Naive thymus-derived CD4-positive, alpha-beta T cell (primary cell): ENCODE results near the gene TMEM131L. TPM values are rescaled to one million over a fixed set of nuclear protein-coding genes. Genes with fewer than 3 reads are reported as not detected.

ENCODE experiments used
- ATAC-seq: fragments of 150-1000 bp; cut with Tn5 transposase; 2 replicates; pipeline ENCODE4 v1.10.0; 2021; ENCODE audit warnings: mild to moderate bottlenecking, moderate library complexity
- CTCF ChIA-PET: fragments of 350-600 bp; sonication (Branson Sonifier 250); formaldehyde crosslinking; loops from one replicate; lab custom pipeline; 2021; ENCODE audit warnings: antibody characterized with exemption; lab: Charles Lee
- POLR2A ChIA-PET: fragments of 350-600 bp; sonication (Branson Sonifier 250); formaldehyde crosslinking; loops from one replicate; lab custom pipeline; 2021; ENCODE audit warnings: antibody characterized with exemption, inconsistent platforms; lab: Charles Lee
- DNase-seq, 9 donors: peaks; one replicate each; pipeline versions ENCODE4 v3.0.0 to v3.0.0-alpha.2; 2020 to 2022; ENCODE audit warnings: mixed read lengths in 1 of 9
- H3K27ac ChIP-seq: one replicate; pipeline ENCODE4 v1.7.0; 2013; ENCODE audit warnings: mild to moderate bottlenecking, low read depth, low read length, moderate library complexity
- H3K27me3 ChIP-seq, 2 donors: one replicate each; pipeline ENCODE4 v1.7.0; 2013; ENCODE audit warnings: low read length in 2 of 2, mild to moderate bottlenecking in 2 of 2, moderate library complexity in 2 of 2; ENCODE audit not compliant: control insufficient read depth in 2 of 2, insufficient read depth in 2 of 2
- H3K36me3 ChIP-seq, 3 experiments: 1 replicate in 2 of 3; 2 replicates in 1 of 3; pipeline ENCODE4 v1.7.0; 2013; ENCODE audit warnings: low read length in 3 of 3, mild to moderate bottlenecking in 3 of 3, moderate library complexity in 1 of 3; ENCODE audit not compliant: insufficient read depth in 3 of 3, control insufficient read depth in 2 of 3
- H3K4me1 ChIP-seq, 2 donors: one replicate each; pipeline ENCODE4 v1.7.0; 2013; ENCODE audit warnings: low read length in 2 of 2, mild to moderate bottlenecking in 2 of 2, moderate library complexity in 1 of 2; ENCODE audit not compliant: control insufficient read depth in 2 of 2, insufficient read depth in 2 of 2
- H3K4me3 ChIP-seq: 2 replicates; pipeline ENCODE4 v1.7.0; 2013; ENCODE audit warnings: mild to moderate bottlenecking, low read length
- H3K9me3 ChIP-seq, 3 experiments: 1 replicate in 2 of 3; 2 replicates in 1 of 3; pipeline ENCODE4 v1.7.0; 2013; ENCODE audit warnings: low read length in 3 of 3; ENCODE audit not compliant: control insufficient read depth in 2 of 3
- H3K27ac Mint-ChIP-seq, 9 donors: one replicate each; pipeline ENCODE4 v1.8.0; 2020 to 2022; ENCODE audit warnings: mixed read lengths in 9 of 9, mild to moderate bottlenecking in 8 of 9, moderate library complexity in 5 of 9, inconsistent platforms in 2 of 9
- H3K27me3 Mint-ChIP-seq, 5 donors: one replicate each; pipeline ENCODE4 v1.8.0; 2021 to 2022; ENCODE audit warnings: mixed read lengths in 5 of 5, mild to moderate bottlenecking in 1 of 5
- H3K36me3 Mint-ChIP-seq, 5 donors: one replicate each; pipeline ENCODE4 v1.8.0; 2020 to 2022; ENCODE audit warnings: mixed read lengths in 5 of 5, mild to moderate bottlenecking in 3 of 5, inconsistent platforms in 1 of 5
- H3K4me1 Mint-ChIP-seq, 7 donors: one replicate each; pipeline ENCODE4 v1.8.0; 2020 to 2022; ENCODE audit warnings: mixed read lengths in 7 of 7, mild to moderate bottlenecking in 3 of 7, inconsistent platforms in 1 of 7
- H3K4me3 Mint-ChIP-seq, 10 donors: one replicate each; pipeline ENCODE4 v1.8.0; 2020 to 2022; ENCODE audit warnings: mild to moderate bottlenecking in 10 of 10, mixed read lengths in 10 of 10, moderate library complexity in 6 of 10, inconsistent platforms in 2 of 10
- H3K9me3 Mint-ChIP-seq, 11 donors: one replicate each; pipeline ENCODE4 v1.8.0; 2020 to 2022; ENCODE audit warnings: mixed read lengths in 11 of 11, mild to moderate bottlenecking in 4 of 11, inconsistent platforms in 1 of 11, moderate library complexity in 1 of 11
- intact Hi-C, 2 donors: fragments of 100-400 bp; cut with micrococcal nuclease; formaldehyde crosslinking; loops; one replicate each; pipeline ENCODE4 v1.15.1; 2023
- polyA plus RNA-seq, 2 donors: library from polyadenylated mRNA; unstranded; fragments of 300-500 nt; fragmentation: Illumina TruSeq; gene quantifications; one replicate each; pipeline ENCODE4 v1.2.3, GENCODE V29; 2021
- total RNA-seq, 6 experiments: library from RNA in 5 of 6; stranded (reverse) in 5 of 6; gene quantifications; 1 replicate in 5 of 6; 2 replicates in 1 of 6; pipeline ENCODE4 v1.2.3 and lab custom pipeline; 2021 to 2026

TMEM131L gene
- total and polyA plus RNA-seq, 7 experiments from 2014 or later = 45.7 to 111 (median 87.9) TPM

GRCh38 chr4:153679486-153679885 is 213.3 kb downstream of the TMEM131L start:
- H3K36me3 ChIP-seq = no peaks in the 10 kb centered on the region
- intact Hi-C loops = no loop called here

GRCh38 chr4:153683763-153684181 is 217.6 kb downstream of the TMEM131L start:
- no peaks in the 10 kb centered on the region for H3K4me1 ChIP-seq
- POLR2A ChIA-PET = interaction anchor here (1.1 to 1.2 kb wide), 2 partner anchors 36 to 66 kb away, joined by 3 read pairs; no protein-coding TSS in a partner anchor
- peaks cover 5 to 19% (median 15%) of the 10 kb centered on the region in 5 donors for H3K36me3 Mint-ChIP-seq
- H3K4me3 Mint-ChIP-seq = peak overlapping the region; percentile 77 to 97 (median 90)
- peaks cover 9 to 22% (median 18%) of the 10 kb centered on the region in 7 donors for H3K4me1 Mint-ChIP-seq
- intact Hi-C loops = loop anchor here (1.0 to 2.0 kb wide), 2 partner anchors 32 to 33 kb away; no protein-coding TSS in a partner anchor
- H3K9me3 Mint-ChIP-seq = peaks cover 0 to 16% (median 5%) of the 10 kb centered on the region in 11 donors
- H3K9me3 ChIP-seq = peaks cover 0 to 14% (median 0%) of the 10 kb centered on the region in 3 experiments
- H3K27me3 ChIP-seq = no peaks in the 10 kb centered on the region
- peaks cover 0 to 46% (median 13%) of the 10 kb centered on the region in 5 donors for H3K27me3 Mint-ChIP-seq
- peaks cover 0 to 6% (median 0%) of the 10 kb centered on the region in 3 experiments for H3K36me3 ChIP-seq
- H3K27ac Mint-ChIP-seq = peak overlapping the region in 4 of 9 donors; percentile 42 to 74 (median 56)
- DNase-seq (no peak), ATAC-seq (no peak)
- H3K27ac ChIP-seq = peak overlapping the region; percentile 54
- CTCF ChIA-PET = no interaction called here
- peak overlapping the region; percentile 69 for H3K4me3 ChIP-seq

More at GRCh38 chr4:153679486-153679885, 213.3 kb downstream of the TMEM131L start:
- peaks cover 0 to 12% (median 0%) of the 10 kb centered on the region in 3 experiments for H3K9me3 ChIP-seq
- Mint-ChIP-seq H3K4me1 (peaks cover 0 to 9% (median 8%) of the 10 kb centered on the region in 7 donors), H3K9me3 (peaks cover 0 to 26% (median 18%) of the 10 kb centered on the region in 11 donors), H3K27me3 (peaks cover 0 to 47% (median 21%) of the 10 kb centered on the region in 5 donors), H3K27ac (no peak overlapping the region), H3K36me3 (peaks cover 0 to 14% (median 7%) of the 10 kb centered on the region in 5 donors), H3K4me3 (no peak overlapping the region)
- CTCF ChIA-PET = no interaction called here
- DNase-seq (no peak), ATAC-seq (no peak)
- no peaks in the 10 kb centered on the region for H3K27me3 ChIP-seq
- H3K4me3 ChIP-seq = no peak overlapping the region
- no peaks in the 10 kb centered on the region for H3K4me1 ChIP-seq
- H3K27ac ChIP-seq = no peak overlapping the region
- POLR2A ChIA-PET = no interaction called here

- H3K4me1 ChIP-seq = no peaks in the 10 kb centered on the region
- H3K9me3 ChIP-seq = peaks cover 0 to 19% (median 0%) of the 10 kb centered on the region in 3 experiments
- Mint-ChIP-seq H3K27ac (peak within 1 kb of the TSS; percentile 1 to 83 (median 76)), H3K4me3 (peak within 1 kb of the TSS; percentile 82 to 97 (median 90)), H3K36me3 (peaks cover 5 to 25% (median 20%) of the 10 kb centered on the region in 5 donors), H3K9me3 (peaks cover 0 to 22% (median 9%) of the 10 kb centered on the region in 11 donors), H3K4me1 (peaks cover 9 to 22% (median 18%) of the 10 kb centered on the region in 7 donors), H3K27me3 (peaks cover 0 to 43% (median 13%) of the 10 kb centered on the region in 5 donors)
- DNase-seq = peak; percentile 43 to 71 (median 55)
- CTCF ChIA-PET = no interaction called here
- peak within 1 kb of the TSS; percentile 54 for H3K27ac ChIP-seq
- peak; percentile 94 for ATAC-seq
- no peaks in the 10 kb centered on the region for H3K27me3 ChIP-seq
- peaks cover 0 to 6% (median 0%) of the 10 kb centered on the region in 3 experiments for H3K36me3 ChIP-seq
- peak within 1 kb of the TSS; percentile 69 for H3K4me3 ChIP-seq
- POLR2A ChIA-PET = interaction anchor here (0.6 to 1.2 kb wide), 3 partner anchors 37 to 648 kb away, joined by 3 read pairs; no protein-coding TSS in a partner anchor
- intact Hi-C loops = loop anchor here (1.0 to 2.0 kb wide), 2 partner anchors 33 to 34 kb away; no protein-coding TSS in a partner anchor
Measured at GRCh38 chr4:153684182-153684970, 218.2 kb downstream of the TMEM131L start, which contains the start of gene TLR2. Gene TLR2 (plus strand): TSS chr4:153684280. CDS start chr4:153702908, 18,628 bp downstream.

GRCh38 chr4:153684971-153685371 is 218.8 kb downstream of the TMEM131L start:
- Histone ChIP-seq H3K27me3 (no peaks in the 10 kb centered on the region), H3K36me3 (peaks cover 0 to 6% (median 0%) of the 10 kb centered on the region in 3 experiments), H3K27ac (peak overlapping the region; percentile 12), H3K4me3 (peak overlapping the region; percentile 69), H3K4me1 (no peaks in the 10 kb centered on the region), H3K9me3 (peaks cover 0 to 19% (median 0%) of the 10 kb centered on the region in 3 experiments)
- DNase-seq (peak in 6 of 9 donors; percentile 4 to 22 (median 16)), ATAC-seq (peak; percentile 36)
- intact Hi-C loops = loop anchor here (1.0 to 2.0 kb wide), 3 partner anchors 34 to 65 kb away; no protein-coding TSS in a partner anchor
- Mint-ChIP-seq H3K27me3 (peaks cover 0 to 40% (median 13%) of the 10 kb centered on the region in 5 donors), H3K27ac (peak overlapping the region in 8 of 9 donors; percentile 1 to 83 (median 76)), H3K4me3 (peak overlapping the region; percentile 82 to 97 (median 90)), H3K36me3 (peaks cover 9 to 31% (median 26%) of the 10 kb centered on the region in 5 donors), H3K4me1 (peaks cover 9 to 22% (median 18%) of the 10 kb centered on the region in 7 donors), H3K9me3 (peaks cover 0 to 28% (median 13%) of the 10 kb centered on the region in 11 donors)
- CTCF ChIA-PET = no interaction called here
- POLR2A ChIA-PET = interaction anchor here (1.1 kb wide), 1 partner anchor 65 kb away, joined by 3 read pairs; no protein-coding TSS in a partner anchor

Other genes starting within 250 kb of the TMEM131L start
- gene MND1, start 121.7 kb upstream of the TMEM131L start, total RNA-seq = 10 to 100 TPM in 1 of 5 experiments, not detected in 4; 13.5 TPM
- gene MND1, start 121.7 kb upstream of the TMEM131L start, polyA plus RNA-seq = under 1 TPM in 1 of 2 donors, not detected in 1; 0.75 TPM
- 10 to 100 TPM in 2 of 5 experiments, 1 to 10 TPM in 3; 3.3 to 84.2 (median 6.6) TPM for gene TLR2, start 217.9 kb downstream of the TMEM131L start, total RNA-seq
- gene TLR2, start 217.9 kb downstream of the TMEM131L start, polyA plus RNA-seq = 1 to 10 TPM; 1.0 to 1.2 TPM